Omental fat pad (tissue), 4 donors: ENCODE results near the gene CPT1A. TPM values are rescaled to one million over a fixed set of nuclear protein-coding genes. Genes with fewer than 3 reads are reported as not detected.

ENCODE experiments used
- ATAC-seq: fragments of 150-250 bp; one replicate; pipeline ENCODE4 v1.9.1; 2016; ENCODE audit warnings: mild to moderate bottlenecking, moderate library complexity; ENCODE audit not compliant: low FRiP score
- DNase-seq: peaks from one replicate; pipeline ENCODE4 v3.0.0-alpha.2; 2019; ENCODE audit warnings: low spot score
- total RNA-seq, 4 donors: library from RNA; depleted of rRNA; stranded (reverse); fragments of >200 nt; gene quantifications; one replicate each; pipeline ENCODE4 v1.1.0, GENCODE V29; 2016
- TF ChIP-seq, protein P1 (sequence below), 3 donors: fragments of 450-650 bp; IDR thresholded peaks; one replicate each; pipeline ENCODE4 v1.5.1; 2016 to 2017; ENCODE audit warnings: antibody characterized with exemption in 3 of 3, mild to moderate bottlenecking in 3 of 3, moderate library complexity in 2 of 3

Gene CPT1A
- total RNA-seq, 4 donors from 2014 or later: 36.1 to 54.9 (median 48.2) TPM

DNA sequence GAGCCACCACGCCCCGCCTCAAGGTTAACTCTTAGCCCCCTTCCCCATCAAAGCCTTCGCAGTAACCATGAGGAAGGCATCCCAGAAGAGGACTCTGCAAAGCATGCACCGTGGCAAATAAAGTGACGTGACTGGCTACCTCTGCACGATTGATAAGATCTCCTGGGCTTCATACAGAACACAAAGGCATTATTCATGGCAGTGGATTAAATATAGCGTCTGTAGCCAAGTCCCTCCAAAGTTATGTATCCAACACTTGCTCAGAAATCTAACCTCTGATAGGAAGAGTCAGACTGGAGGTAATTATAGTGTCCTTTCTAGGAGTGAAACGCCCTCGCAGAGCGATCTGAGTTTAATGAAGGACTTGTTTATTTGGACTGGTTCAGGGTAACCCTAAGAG, 22.4 kb downstream of the CPT1A start:
- TF ChIP-seq, protein P1, sequence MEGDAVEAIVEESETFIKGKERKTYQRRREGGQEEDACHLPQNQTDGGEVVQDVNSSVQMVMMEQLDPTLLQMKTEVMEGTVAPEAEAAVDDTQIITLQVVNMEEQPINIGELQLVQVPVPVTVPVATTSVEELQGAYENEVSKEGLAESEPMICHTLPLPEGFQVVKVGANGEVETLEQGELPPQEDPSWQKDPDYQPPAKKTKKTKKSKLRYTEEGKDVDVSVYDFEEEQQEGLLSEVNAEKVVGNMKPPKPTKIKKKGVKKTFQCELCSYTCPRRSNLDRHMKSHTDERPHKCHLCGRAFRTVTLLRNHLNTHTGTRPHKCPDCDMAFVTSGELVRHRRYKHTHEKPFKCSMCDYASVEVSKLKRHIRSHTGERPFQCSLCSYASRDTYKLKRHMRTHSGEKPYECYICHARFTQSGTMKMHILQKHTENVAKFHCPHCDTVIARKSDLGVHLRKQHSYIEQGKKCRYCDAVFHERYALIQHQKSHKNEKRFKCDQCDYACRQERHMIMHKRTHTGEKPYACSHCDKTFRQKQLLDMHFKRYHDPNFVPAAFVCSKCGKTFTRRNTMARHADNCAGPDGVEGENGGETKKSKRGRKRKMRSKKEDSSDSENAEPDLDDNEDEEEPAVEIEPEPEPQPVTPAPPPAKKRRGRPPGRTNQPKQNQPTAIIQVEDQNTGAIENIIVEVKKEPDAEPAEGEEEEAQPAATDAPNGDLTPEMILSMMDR (IDR thresholded peaks at IDR 0.05): no peak
- DNase-seq (no peak), ATAC-seq (no peak)

DNA sequence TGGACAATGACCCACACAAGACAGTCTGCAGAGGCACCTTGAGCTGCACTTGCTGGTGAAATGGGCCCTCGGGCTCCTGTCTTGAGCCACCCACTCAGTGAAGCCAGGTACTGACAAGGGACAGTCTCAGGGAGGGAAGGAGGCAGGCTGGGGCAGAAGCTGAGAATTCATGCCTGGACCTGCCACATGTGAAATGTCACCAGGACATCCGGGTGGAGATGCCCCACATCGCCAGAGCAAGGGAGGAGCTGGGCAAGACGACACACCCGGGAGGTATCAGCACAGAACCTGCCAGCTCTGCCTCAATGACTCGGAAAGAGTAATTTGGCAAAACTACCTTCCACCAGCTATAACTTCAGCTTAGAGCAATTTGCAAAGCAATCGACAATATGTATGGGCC, 23.5 kb downstream of the CPT1A start:
- ATAC-seq (no peak), DNase-seq (no peak)
- TF ChIP-seq, protein P1 (IDR thresholded peaks at IDR 0.05): no peak

DNA sequence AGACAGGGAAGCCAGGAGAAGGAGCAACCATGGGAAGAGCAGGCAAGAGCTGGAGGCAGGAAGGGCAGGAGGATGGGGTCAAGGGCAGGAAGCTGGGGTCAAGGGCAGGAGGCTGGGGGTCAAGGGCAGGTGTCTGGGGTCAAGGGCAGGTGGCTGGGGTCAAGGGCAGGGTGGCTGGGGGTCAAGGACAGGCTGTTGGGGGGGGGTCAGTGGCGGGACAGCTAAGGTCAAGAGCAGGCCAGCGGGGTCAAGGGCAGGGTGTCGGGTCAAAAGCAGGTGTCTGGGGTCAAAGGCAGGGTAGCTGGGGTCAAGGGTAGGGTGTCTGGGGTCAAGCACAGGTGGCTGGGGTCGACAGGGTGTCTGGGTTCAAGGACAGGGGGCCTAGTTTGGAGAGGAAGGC, 24.2 kb downstream of the CPT1A start:
- TF ChIP-seq, protein P1 (IDR thresholded peaks at IDR 0.05): no peak
- ATAC-seq (no peak), DNase-seq (no peak)

DNA sequence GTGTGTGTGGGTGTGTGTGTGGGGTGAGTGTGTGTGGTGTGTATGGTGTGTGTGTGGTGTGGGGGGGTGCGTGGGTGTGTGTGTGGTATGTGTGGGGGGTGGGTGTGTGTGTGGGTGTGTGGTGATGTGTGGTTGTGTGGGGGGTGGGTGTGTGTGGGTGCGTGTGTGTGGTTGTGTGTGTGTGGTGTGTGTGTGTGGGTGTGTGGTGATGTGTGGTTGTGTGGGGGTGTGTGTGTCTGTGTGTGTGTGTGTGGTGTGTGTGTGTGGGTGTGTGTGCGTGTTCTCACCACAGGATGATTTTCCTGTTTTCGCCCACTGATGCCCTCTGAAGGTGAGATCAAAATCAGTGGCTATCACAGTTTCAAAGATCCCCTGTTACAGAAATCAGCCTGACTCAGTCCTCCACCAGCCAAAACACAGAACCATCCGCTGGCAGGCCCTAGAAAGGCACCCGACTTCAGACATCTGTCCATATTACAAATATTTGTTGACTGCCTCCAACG, 24.7 kb downstream of the CPT1A start:
- no peak for ATAC-seq

DNA sequence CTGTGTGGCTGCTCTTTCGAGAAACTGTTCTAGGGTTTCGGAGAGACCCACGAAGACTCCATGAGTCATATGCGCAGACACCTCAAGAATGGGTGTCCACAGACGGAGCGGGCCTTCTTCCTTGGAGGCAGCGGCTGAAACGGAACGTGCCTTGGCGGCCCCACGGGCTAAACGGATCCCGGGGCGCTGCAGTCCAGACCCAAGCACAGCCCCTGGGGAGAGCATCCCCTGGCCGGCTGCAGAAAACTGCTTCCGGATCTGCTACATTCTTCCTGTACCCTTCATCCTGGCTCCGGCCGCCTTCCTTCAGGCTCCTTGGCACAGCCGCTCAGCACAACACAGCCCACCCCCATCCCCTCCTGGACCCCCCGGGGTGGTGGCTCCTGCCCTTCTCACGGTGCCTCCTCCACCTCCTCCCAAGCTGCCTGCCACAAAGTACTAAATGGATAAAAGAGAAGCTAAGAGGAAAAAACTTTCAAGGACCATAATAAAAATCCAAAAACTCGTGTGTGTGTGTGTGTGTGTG, 25.4 kb downstream of the CPT1A start:
- TF ChIP-seq, protein P1 (IDR thresholded peaks at IDR 0.05): no peak
- ATAC-seq (no peak), DNase-seq (no peak)

More for the DNA sequence above, 24.7 kb downstream of the CPT1A start:
- no peak for DNase-seq
- TF ChIP-seq, protein P1 (IDR thresholded peaks at IDR 0.05): no peak

DNA sequence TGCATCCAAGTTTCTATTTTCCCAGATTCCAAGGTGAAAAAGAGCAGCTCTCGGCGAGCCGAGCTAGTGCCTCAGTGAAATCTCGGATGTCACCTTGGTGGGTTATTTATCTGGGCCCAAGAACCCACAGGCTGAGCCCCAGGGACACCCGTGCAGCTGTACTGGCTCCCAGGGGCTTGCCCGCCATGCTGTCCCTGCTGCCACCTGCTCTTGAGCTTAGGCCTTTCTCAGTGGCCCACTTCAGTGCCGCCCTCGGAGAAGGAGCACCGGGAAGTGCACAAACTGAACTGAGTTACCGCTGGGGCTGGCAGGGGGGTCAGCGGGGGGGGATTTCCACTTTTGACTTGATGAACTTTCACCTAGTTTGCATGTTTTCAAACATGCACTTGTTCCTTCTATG, 27.9 kb downstream of the CPT1A start:
- TF ChIP-seq, protein P1 (IDR thresholded peaks at IDR 0.05): no peak
- ATAC-seq (no peak), DNase-seq (no peak)

DNA sequence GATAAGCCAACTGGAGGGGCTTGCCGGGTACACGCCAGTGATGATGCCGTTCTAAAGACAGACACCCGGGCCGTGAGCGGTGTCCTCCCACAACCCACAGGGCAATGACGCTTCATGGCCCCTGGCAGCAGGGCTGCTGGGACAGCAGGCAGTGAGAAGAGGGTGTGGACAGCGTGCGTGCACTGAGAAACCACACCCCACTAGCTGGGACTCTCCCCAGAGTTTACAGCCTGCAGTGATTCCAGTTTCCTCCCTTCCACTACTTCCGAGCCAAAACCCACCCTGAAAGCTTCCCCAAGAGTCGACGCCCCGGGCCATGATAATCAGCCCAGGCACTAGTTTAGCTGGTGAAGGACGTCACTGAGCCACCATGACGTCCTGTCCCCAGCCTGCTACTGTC, 29.2 kb downstream of the CPT1A start:
- ATAC-seq: no peak
- no peak for DNase-seq
- TF ChIP-seq, protein P1 (IDR thresholded peaks at IDR 0.05): no peak
